GM12892 (cell line): ENCODE measurements around the gene ZRANB3.

Source experiments
- POLR2A ChIP-seq: IDR thresholded peaks from 2 replicates; pipeline ENCODE4 v1.6.1; 2011; ENCODE audit warnings: low read depth, low read length, control low read depth
- POLR2AphosphoS5 ChIP-seq: IDR thresholded peaks from 2 replicates; pipeline ENCODE4 v1.6.1; 2011; ENCODE audit warnings: low read depth, low read length, control low read depth
- TAF1 ChIP-seq: IDR thresholded peaks from 2 replicates; pipeline ENCODE4 v1.6.1; 2011; ENCODE audit warnings: low read depth, mild to moderate bottlenecking, control low read depth, low read length, borderline replicate concordance

GRCh38 chr2:135252805-135253458 lies 278.1 kb downstream of the ZRANB3 start:
- no peak for TF ChIP-seq TAF1
- TF ChIP-seq POLR2AphosphoS5 = no peak
- TF ChIP-seq POLR2A = no peak
